HCT116 (cell line): ENCODE measurements around the gene TPO. TPM values are rescaled to one million over a fixed set of nuclear protein-coding genes. Genes with fewer than 3 reads are reported as not detected.

Source experiments
- ATAC-seq: fragments of 200-7000 bp; cut with Tn5 transposase; 2 replicates; pipeline ENCODE4 v1.9.1; 2020; ENCODE audit warnings: mild to moderate bottlenecking, moderate library complexity
- BruUV-seq: library from RNA; stranded (reverse); fragments of 400-500 nt; replicated peaks from 2 replicates; lab custom pipeline; 2021; lab: Mats Ljungman, UMichigan
- CTCF ChIA-PET: fragments of 300-600 bp; sonication (Branson Sonifier 250); formaldehyde crosslinking; loops from one replicate; lab custom pipeline; 2021; ENCODE audit warnings: antibody characterized with exemption; lab: Charles Lee
- POLR2A ChIA-PET: fragments of 300-600, 350-600 bp; sonication (Branson Sonifier 250); formaldehyde crosslinking; loops from one replicate; lab custom pipeline; 2021; ENCODE audit warnings: antibody characterized with exemption; lab: Charles Lee
- RAD21 ChIA-PET, 2 experiments: fragments of 300-600 bp; sonication (Branson Sonifier 250); formaldehyde crosslinking; loops; one replicate each; lab custom pipeline; 2023; ENCODE audit warnings: low total read pairs in 2 of 2; ENCODE audit not compliant: uncharacterized antibody in 2 of 2, unreplicated experiment in 2 of 2, low non-redundant PET in 1 of 2; lab: Charles Lee
- DNase-seq: peaks from one replicate; pipeline ENCODE4 v3.0.0-alpha.2; 2010; ENCODE audit warnings: low read depth, low spot score
- H2AFZ ChIP-seq: fragments of 200-600 bp; shearing (Covaris generic), sonication (generic); 2 replicates; pipeline ENCODE4 v1.6.1; 2017; ENCODE audit warnings: low read depth, mixed run types, mixed read lengths, antibody characterized with exemption, low read length; ENCODE audit not compliant: poor library complexity, severe bottlenecking
- H3K27ac ChIP-seq: 2 replicates; pipeline ENCODE4 v1.5.1; 2012; ENCODE audit warnings: low read depth, low read length
- H3K27me3 ChIP-seq: fragments of 200-600 bp; sonication (generic); 2 replicates; pipeline ENCODE4 v1.6.1; 2016; ENCODE audit warnings: mixed run types, low read length, mixed read lengths; ENCODE audit not compliant: insufficient read depth
- H3K36me3 ChIP-seq, 2 experiments: fragments of 200-500 bp in 1 of 2; fragments of 200-600 bp in 1 of 2; sonication (Bioruptor generic) in 1 of 2; sonication (generic) in 1 of 2; 2 replicates each; pipeline versions ENCODE4 v1.5.1 to v1.6.1; 2014 to 2016; ENCODE audit warnings: low read length in 2 of 2, inconsistent platforms in 1 of 2, mixed read lengths in 1 of 2, mixed run types in 1 of 2; ENCODE audit not compliant: insufficient read depth in 2 of 2, control insufficient read depth in 1 of 2
- H3K4me1 ChIP-seq, 2 experiments: fragments of 200-600 bp in 1 of 2; sonication (generic) in 1 of 2; 2 replicates each; pipeline versions ENCODE4 v1.5.1 to v1.6.1; 2012 to 2017; ENCODE audit warnings: low read length in 2 of 2, inconsistent platforms in 1 of 2, mild to moderate bottlenecking in 1 of 2, mixed read lengths in 1 of 2, mixed run types in 1 of 2, moderate library complexity in 1 of 2; ENCODE audit not compliant: insufficient read depth in 2 of 2, control insufficient read depth in 1 of 2
- H3K4me2 ChIP-seq: fragments of 200-600 bp; sonication (generic); 2 replicates; pipeline ENCODE4 v1.6.1; 2017; ENCODE audit warnings: mixed run types, low read length, mixed read lengths
- H3K4me3 ChIP-seq, 2 experiments: fragments of 200-600 bp in 1 of 2; sonication (generic) in 1 of 2; replicated peaks in 1 of 2; 2 replicates each; pipeline ENCODE4 v1.5.1; 2011 to 2016; ENCODE audit warnings: low read length in 2 of 2, control low read depth in 1 of 2, low read depth in 1 of 2, mild to moderate bottlenecking in 1 of 2, mixed read lengths in 1 of 2, mixed run types in 1 of 2
- H3K79me2 ChIP-seq: fragments of 200-600 bp; sonication (generic); 2 replicates; pipeline ENCODE4 v1.6.1; 2017; ENCODE audit warnings: mild to moderate bottlenecking, mixed run types, low read length, moderate library complexity, mixed read lengths; ENCODE audit not compliant: insufficient read depth
- H3K9ac ChIP-seq: fragments of 200-600 bp; sonication (generic); 2 replicates; pipeline ENCODE4 v1.6.1; 2016; ENCODE audit warnings: low read length, mixed read lengths
- H3K9me2 ChIP-seq: fragments of 200-600 bp; sonication (generic), shearing (Covaris generic); 2 replicates; pipeline ENCODE4 v1.6.1; 2017; ENCODE audit warnings: mixed run types, mild to moderate bottlenecking, moderate library complexity; ENCODE audit not compliant: insufficient read depth
- H3K9me3 ChIP-seq, 2 experiments: fragments of 200-500 bp in 1 of 2; fragments of 200-600 bp in 1 of 2; sonication (Bioruptor generic) in 1 of 2; sonication (generic) in 1 of 2; 2 replicates each; pipeline ENCODE4 v1.6.1; 2014 to 2017; ENCODE audit warnings: low read length in 2 of 2, mixed read lengths in 2 of 2, inconsistent platforms in 1 of 2, low read depth in 1 of 2, mild to moderate bottlenecking in 1 of 2, mixed run types in 1 of 2, moderate library complexity in 1 of 2; ENCODE audit not compliant: control insufficient read depth in 1 of 2, insufficient read depth in 1 of 2
- H4K20me1 ChIP-seq: fragments of 200-600 bp; sonication (generic), shearing (Covaris generic); 2 replicates; pipeline ENCODE4 v1.6.1; 2017; ENCODE audit warnings: mixed run types, mild to moderate bottlenecking, moderate library complexity; ENCODE audit not compliant: insufficient read depth
- ELF1 ChIP-seq: IDR thresholded peaks from 2 replicates; pipeline ENCODE4 v1.6.1; 2012; ENCODE audit warnings: low read depth, borderline replicate concordance
- EZH2phosphoT487 ChIP-seq: fragments of 200-600 bp; IDR thresholded peaks from 2 replicates; pipeline ENCODE4 v1.6.1; 2018; ENCODE audit warnings: antibody characterized with exemption, borderline replicate concordance
- POLR2AphosphoS5 ChIP-seq: IDR thresholded peaks from 2 replicates; pipeline ENCODE4 v1.6.1; 2011; ENCODE audit warnings: mild to moderate bottlenecking, low read depth, low read length, moderate library complexity
- RAD21 ChIP-seq: IDR thresholded peaks from 2 replicates; pipeline ENCODE4 v1.6.1; 2012; ENCODE audit warnings: low read depth, mild to moderate bottlenecking
- REST ChIP-seq: IDR thresholded peaks from 2 replicates; pipeline ENCODE4 v1.6.1; 2012; ENCODE audit warnings: low read depth
- ZFX ChIP-seq: fragments of 450-650 bp; IDR thresholded peaks from 2 replicates; pipeline ENCODE4 v1.6.1; 2017
- ZNF274 ChIP-seq: fragments of 200-500 bp; sonication (Bioruptor generic); IDR thresholded peaks from 2 replicates; pipeline ENCODE4 v1.6.1; 2014; ENCODE audit warnings: mild to moderate bottlenecking, low read depth, low read length, inconsistent platforms
- intact Hi-C: fragments of 100-400 bp; cut with micrococcal nuclease; formaldehyde crosslinking; loops from 2 replicates; pipeline ENCODE4 v1.10.0; 2022
- total RNA-seq: library from RNA; stranded (reverse); gene quantifications from one replicate; pipeline ENCODE4 v1.2.1, GENCODE V29; 2021; ENCODE audit not compliant: unreplicated experiment
- TF ChIP-seq, protein P1 (sequence below): IDR thresholded peaks from 2 replicates; pipeline ENCODE4 v1.6.1; 2012
- TF ChIP-seq, protein P2 (sequence below): IDR thresholded peaks from 2 replicates; pipeline ENCODE4 v1.6.1; 2011; ENCODE audit warnings: mild to moderate bottlenecking, low read length, moderate library complexity; ENCODE audit not compliant: insufficient replicate concordance; ENCODE audit errors: extremely low read depth

The TPO gene
- total RNA-seq, 1 experiment from 2014 or later: not detected

- Histone ChIP-seq H3K9me3 (no peaks in the 10 kb centered on the region), H3K36me3 (no peaks in the 10 kb centered on the region), H3K9me2 (no peaks in the 10 kb centered on the region), H3K4me3 (no peak overlapping the region), H3K27ac (no peak overlapping the region), H4K20me1 (no peaks in the 10 kb centered on the region), H3K4me1 (peaks cover 0 to 7% of the 10 kb centered on the region in 2 experiments; a peak in 2 of 4 replicates), H3K27me3 (no peaks in the 10 kb centered on the region), H3K79me2 (no peaks in the 10 kb centered on the region), H3K9ac (no peak overlapping the region), H3K4me2 (no peak overlapping the region), H2AFZ (no peak overlapping the region)
- RAD21 ChIA-PET: interaction anchor here in 1 of 2 experiments (0.9 kb wide), 1 partner anchor 219 kb away, joined by 3 read pairs; no protein-coding TSS in a partner anchor
- POLR2A ChIA-PET: no interaction called here
- no peak for DNase-seq
- intact Hi-C loops: loop anchor here (2.0 kb wide), 1 partner anchor 267 kb away; no protein-coding TSS in a partner anchor
- no TSS peak for BruUV-seq
- no peak for ATAC-seq
- CTCF ChIA-PET: interaction anchor here (0.9 to 2.6 kb wide), 7 partner anchors 10 to 1020 kb away, joined by 3 to 17 read pairs (median 4); no protein-coding TSS in a partner anchor
- TF ChIP-seq REST (no peak), RAD21 (no peak), ZFX (no peak), POLR2AphosphoS5 (no peak), EZH2phosphoT487 (no peak), ZNF274 (no peak), ELF1 (no peak)
- TF ChIP-seq, protein P1, sequence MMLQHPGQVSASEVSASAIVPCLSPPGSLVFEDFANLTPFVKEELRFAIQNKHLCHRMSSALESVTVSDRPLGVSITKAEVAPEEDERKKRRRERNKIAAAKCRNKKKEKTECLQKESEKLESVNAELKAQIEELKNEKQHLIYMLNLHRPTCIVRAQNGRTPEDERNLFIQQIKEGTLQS: no peak
- TF ChIP-seq, protein P2, sequence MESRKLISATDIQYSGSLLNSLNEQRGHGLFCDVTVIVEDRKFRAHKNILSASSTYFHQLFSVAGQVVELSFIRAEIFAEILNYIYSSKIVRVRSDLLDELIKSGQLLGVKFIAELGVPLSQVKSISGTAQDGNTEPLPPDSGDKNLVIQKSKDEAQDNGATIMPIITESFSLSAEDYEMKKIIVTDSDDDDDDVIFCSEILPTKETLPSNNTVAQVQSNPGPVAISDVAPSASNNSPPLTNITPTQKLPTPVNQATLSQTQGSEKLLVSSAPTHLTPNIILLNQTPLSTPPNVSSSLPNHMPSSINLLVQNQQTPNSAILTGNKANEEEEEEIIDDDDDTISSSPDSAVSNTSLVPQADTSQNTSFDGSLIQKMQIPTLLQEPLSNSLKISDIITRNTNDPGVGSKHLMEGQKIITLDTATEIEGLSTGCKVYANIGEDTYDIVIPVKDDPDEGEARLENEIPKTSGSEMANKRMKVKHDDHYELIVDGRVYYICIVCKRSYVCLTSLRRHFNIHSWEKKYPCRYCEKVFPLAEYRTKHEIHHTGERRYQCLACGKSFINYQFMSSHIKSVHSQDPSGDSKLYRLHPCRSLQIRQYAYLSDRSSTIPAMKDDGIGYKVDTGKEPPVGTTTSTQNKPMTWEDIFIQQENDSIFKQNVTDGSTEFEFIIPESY: no peak
Measured at GRCh38 chr2:1550076-1550475, 136.8 kb downstream of the TPO start.
